CD4-positive, alpha-beta T cell (primary cell): ENCODE results near the gene GMPS. TPM values are rescaled to one million over a fixed set of nuclear protein-coding genes. Genes with fewer than 3 reads are reported as not detected.

ENCODE experiments used
- ATAC-seq: fragments of 200-7000 bp; cut with Tn5 transposase; one replicate; pipeline ENCODE4 v1.10.0; 2022; ENCODE audit warnings: mild to moderate bottlenecking; ENCODE audit not compliant: poor library complexity
- CTCF ChIA-PET: fragments of 350-600 bp; sonication (Branson Sonifier 250); formaldehyde crosslinking; loops from one replicate; lab custom pipeline; 2021; ENCODE audit warnings: antibody characterized with exemption, inconsistent platforms; lab: Charles Lee
- POLR2A ChIA-PET: fragments of 350-600 bp; sonication (Branson Sonifier 250); formaldehyde crosslinking; loops from one replicate; lab custom pipeline; 2021; ENCODE audit warnings: antibody characterized with exemption, inconsistent platforms; lab: Charles Lee
- DNase-seq, 14 experiments: peaks; one replicate each; pipeline ENCODE4 v3.0.0-alpha.2; 2013 to 2020; ENCODE audit warnings: mixed read lengths in 2 of 14
- H3K27ac ChIP-seq, 2 donors: one replicate each; pipeline versions ENCODE4 v1.5.1 to v1.7.0; 2013; ENCODE audit warnings: low read length in 2 of 2, low read depth in 1 of 2, mild to moderate bottlenecking in 1 of 2
- H3K27me3 ChIP-seq, 2 experiments: 1 replicate in 1 of 2; 2 replicates in 1 of 2; pipeline versions ENCODE4 v1.6.1 to v1.7.0; 2013; ENCODE audit warnings: low read length in 2 of 2, control low read depth in 1 of 2, mild to moderate bottlenecking in 1 of 2, moderate library complexity in 1 of 2; ENCODE audit not compliant: insufficient read depth in 2 of 2, control insufficient read depth in 1 of 2
- H3K36me3 ChIP-seq: one replicate; pipeline ENCODE4 v1.6.1; 2013; ENCODE audit warnings: low read length, control low read depth; ENCODE audit not compliant: insufficient read depth
- H3K4me1 ChIP-seq: one replicate; pipeline ENCODE4 v1.6.1; 2013; ENCODE audit warnings: low read length, control low read depth; ENCODE audit not compliant: insufficient read depth
- H3K4me3 ChIP-seq: one replicate; pipeline ENCODE4 v1.5.1; 2013; ENCODE audit warnings: mild to moderate bottlenecking, low read length, moderate library complexity
- H3K9me3 ChIP-seq, 2 experiments: 1 replicate in 1 of 2; 2 replicates in 1 of 2; pipeline versions ENCODE4 v1.6.1 to v1.7.0; 2013; ENCODE audit warnings: low read length in 2 of 2, mild to moderate bottlenecking in 2 of 2, control low read depth in 1 of 2, moderate library complexity in 1 of 2; ENCODE audit not compliant: control insufficient read depth in 1 of 2, insufficient read depth in 1 of 2
- H3K27ac Mint-ChIP-seq: one replicate; pipeline ENCODE4 v1.8.0; 2020; ENCODE audit warnings: mixed read lengths
- H3K27me3 Mint-ChIP-seq: one replicate; pipeline ENCODE4 v1.8.0; 2021; ENCODE audit warnings: mixed read lengths
- H3K36me3 Mint-ChIP-seq: one replicate; pipeline ENCODE4 v1.8.0; 2021; ENCODE audit warnings: low read depth, mixed read lengths
- H3K4me1 Mint-ChIP-seq: one replicate; pipeline ENCODE4 v1.8.0; 2021; ENCODE audit warnings: low read depth, mixed read lengths
- H3K4me3 Mint-ChIP-seq: one replicate; pipeline ENCODE4 v1.8.0; 2020; ENCODE audit warnings: mild to moderate bottlenecking, mixed read lengths
- H3K9me3 Mint-ChIP-seq: one replicate; pipeline ENCODE4 v1.8.0; 2020; ENCODE audit warnings: mixed read lengths
- CTCF ChIP-seq: fragments of 200-600 bp; IDR thresholded peaks from one replicate; pipeline ENCODE4 v1.8.0; 2022; ENCODE audit warnings: antibody characterized with exemption, mild to moderate bottlenecking
- intact Hi-C, 2 experiments: fragments of 100-400 bp; cut with DNase I in 1 of 2; cut with micrococcal nuclease in 1 of 2; formaldehyde crosslinking; loops; one replicate each; pipeline versions ENCODE4 v1.15.1 to v1.9.0; 2023 to 2025; cut with DNase I, micrococcal nuclease
- total RNA-seq, 174 experiments: library from RNA in 2 of 174; stranded (reverse) in 2 of 174; gene quantifications; one replicate each; pipeline ENCODE4 v1.2.3 and lab custom pipeline; 2021 to 2026

GMPS gene
- total RNA-seq, 2 experiments from 2014 or later, result 34.1 to 34.3 TPM

- Histone ChIP-seq H3K27ac (no peak overlapping the region), H3K4me1 (peaks cover 3% of the 10 kb centered on the region), H3K27me3 (no peaks in the 10 kb centered on the region), H3K4me3 (no peak overlapping the region), H3K36me3 (no peaks in the 10 kb centered on the region), H3K9me3 (no peaks in the 10 kb centered on the region)
- H3K4me1 Mint-ChIP-seq, result peaks cover 51% of the 10 kb centered on the region
- no peak overlapping the region for H3K4me3 Mint-ChIP-seq
- no peaks in the 10 kb centered on the region for H3K36me3 Mint-ChIP-seq
- ATAC-seq (no peak), DNase-seq (no peak)
- TF ChIP-seq CTCF, result no peak
- ChIA-PET CTCF (interaction anchor here (0.7 kb wide), 1 partner anchor 81 kb away, joined by 5 read pairs; the partner anchor contains the start of gene C3orf33), POLR2A (interaction anchor here (0.5 kb wide), 1 partner anchor 72 kb away, joined by 3 read pairs; no protein-coding TSS in a partner anchor)
- no peaks in the 10 kb centered on the region for H3K27me3 Mint-ChIP-seq
- no peaks in the 10 kb centered on the region for H3K9me3 Mint-ChIP-seq
- H3K27ac Mint-ChIP-seq, result no peak overlapping the region
- intact Hi-C loops, result no loop called here
These were observed 16.5 kb downstream of the GMPS start for GRCh38 chr3:155886915-155887314.

- Mint-ChIP-seq H3K9me3 (no peaks in the 10 kb centered on the region), H3K4me3 (peak overlapping the region; percentile 43), H3K4me1 (peaks cover 41% of the 10 kb centered on the region), H3K27me3 (no peaks in the 10 kb centered on the region), H3K36me3 (peaks cover 15% of the 10 kb centered on the region), H3K27ac (no peak overlapping the region)
- peaks cover 3% of the 10 kb centered on the region for H3K36me3 ChIP-seq
- ATAC-seq (no peak), DNase-seq (no peak)
- no peak overlapping the region for H3K27ac ChIP-seq
- H3K9me3 ChIP-seq, result no peaks in the 10 kb centered on the region
- no peak overlapping the region for H3K4me3 ChIP-seq
- CTCF ChIA-PET, result no interaction called here
- peaks cover 3% of the 10 kb centered on the region for H3K4me1 ChIP-seq
- intact Hi-C loops, result no loop called here
- no peaks in the 10 kb centered on the region for H3K27me3 ChIP-seq
- no peak for TF ChIP-seq CTCF
- POLR2A ChIA-PET, result interaction anchor here (0.9 kb wide), 1 partner anchor 83 kb away, joined by 3 read pairs; the partner anchor contains the start of gene C3orf33
These were observed 18.8 kb downstream of the GMPS start for GRCh38 chr3:155889212-155889611.

GRCh38 chr3:155889952-155890351, 19.5 kb downstream of the GMPS start:
- Mint-ChIP-seq H3K9me3 (no peaks in the 10 kb centered on the region), H3K27me3 (no peaks in the 10 kb centered on the region), H3K36me3 (peaks cover 22% of the 10 kb centered on the region), H3K4me1 (peaks cover 35% of the 10 kb centered on the region), H3K27ac (no peak overlapping the region), H3K4me3 (no peak overlapping the region)
- ChIA-PET POLR2A (interaction anchor here (0.9 kb wide), 1 partner anchor 84 kb away, joined by 3 read pairs; the partner anchor contains the start of gene C3orf33), CTCF (interaction anchor here (0.8 kb wide), 1 partner anchor 11 kb away, joined by 3 read pairs; no protein-coding TSS in a partner anchor)
- peaks cover 10% of the 10 kb centered on the region for H3K36me3 ChIP-seq
- H3K27ac ChIP-seq, result no peak overlapping the region
- intact Hi-C loops, result no loop called here
- ATAC-seq, result no peak
- peaks cover 3% of the 10 kb centered on the region for H3K4me1 ChIP-seq
- H3K9me3 ChIP-seq, result no peaks in the 10 kb centered on the region
- no peak for DNase-seq
- no peak for TF ChIP-seq CTCF
- no peak overlapping the region for H3K4me3 ChIP-seq
- H3K27me3 ChIP-seq, result no peaks in the 10 kb centered on the region
